Measurements from ENCODE around the gene ZNF684.
"Not testable (repeated sequence)": the region's sequence is repeated elsewhere in the genome, so short reads cannot be mapped to it uniquely, and the experiment has no call there.

The ZNF684 gene

GRCh38 chr1:40535732-40536131 is 4.3 kb downstream of the ZNF684 start:
- FAIRE-seq (no peak), DNase-seq (ENCODE audit: insufficient read length) (no peak)
- TF ChIP-seq POLR2AphosphoS5 (IDR thresholded peaks at IDR 0.05; ENCODE audit: low read depth, low read length), result no peak
- no peak for TF ChIP-seq TAF1 (IDR thresholded peaks at IDR 0.05; ENCODE audit: borderline replicate concordance, low read depth, low read length)
- TF ChIP-seq POLR2A (IDR thresholded peaks at IDR 0.05; ENCODE audit: low read depth, low read length), result no peak

- FAIRE-seq, result no peak
- no peak for TF ChIP-seq TAF1 (IDR thresholded peaks at IDR 0.05; ENCODE audit: borderline replicate concordance, low read depth, low read length)
- TF ChIP-seq POLR2AphosphoS5 (IDR thresholded peaks at IDR 0.05; ENCODE audit: low read depth, low read length), result no peak
- no peak for TF ChIP-seq POLR2A (IDR thresholded peaks at IDR 0.05; ENCODE audit: low read depth, low read length)
Measured at GRCh38 chr1:40539338-40539737, 7.9 kb downstream of the ZNF684 start.

GRCh38 chr1:40546957-40547356 is 15.5 kb downstream of the ZNF684 start:
- DNase-seq (ENCODE audit: insufficient read length) (no peak), FAIRE-seq (no peak)
- TF ChIP-seq POLR2AphosphoS5 (IDR thresholded peaks at IDR 0.05; ENCODE audit: low read depth, low read length), result no peak
- no peak for TF ChIP-seq POLR2A (IDR thresholded peaks at IDR 0.05; ENCODE audit: low read depth, low read length)
- TF ChIP-seq TAF1 (IDR thresholded peaks at IDR 0.05; ENCODE audit: borderline replicate concordance, low read depth, low read length), result no peak

More at GRCh38 chr1:40539338-40539737, 7.9 kb downstream of the ZNF684 start:
- DNase-seq (ENCODE audit: insufficient read length), result no peak

GRCh38 chr1:40553017-40553416 is 21.6 kb downstream of the ZNF684 start:
- no peak for FAIRE-seq
- TF ChIP-seq POLR2AphosphoS5 (IDR thresholded peaks at IDR 0.05; ENCODE audit: low read depth, low read length) (no peak), TAF1 (IDR thresholded peaks at IDR 0.05; ENCODE audit: borderline replicate concordance, low read depth, low read length) (no peak), POLR2A (IDR thresholded peaks at IDR 0.05; ENCODE audit: low read depth, low read length) (no peak)
- DNase-seq (ENCODE audit: insufficient read length), result no peak

GRCh38 chr1:40554807-40555206 is 23.4 kb downstream of the ZNF684 start:
- not testable (repeated sequence) for DNase-seq (ENCODE audit: insufficient read length); FAIRE-seq

- TF ChIP-seq POLR2AphosphoS5 (IDR thresholded peaks at IDR 0.05; ENCODE audit: low read depth, low read length), result no peak
- no peak for TF ChIP-seq TAF1 (IDR thresholded peaks at IDR 0.05; ENCODE audit: borderline replicate concordance, low read depth, low read length)
- TF ChIP-seq POLR2A (IDR thresholded peaks at IDR 0.05; ENCODE audit: low read depth, low read length), result no peak
- DNase-seq (ENCODE audit: insufficient read length), result no peak
- FAIRE-seq, result no peak
Measured at GRCh38 chr1:40556121-40556520, 24.7 kb downstream of the ZNF684 start.

GRCh38 chr1:40558241-40558640 is 26.8 kb downstream of the ZNF684 start:
- not testable (repeated sequence) for FAIRE-seq; DNase-seq (ENCODE audit: insufficient read length)

- DNase-seq (ENCODE audit: insufficient read length), result no peak
- FAIRE-seq, result no peak
- no peak for TF ChIP-seq POLR2A (IDR thresholded peaks at IDR 0.05; ENCODE audit: low read depth, low read length)
- TF ChIP-seq POLR2AphosphoS5 (IDR thresholded peaks at IDR 0.05; ENCODE audit: low read depth, low read length), result no peak
- TF ChIP-seq TAF1 (IDR thresholded peaks at IDR 0.05; ENCODE audit: borderline replicate concordance, low read depth, low read length), result no peak
Measured at GRCh38 chr1:40562185-40562584, 30.7 kb downstream of the ZNF684 start.

GRCh38 chr1:40563266-40563665 is 31.8 kb downstream of the ZNF684 start:
- no peak for FAIRE-seq
- no peak for DNase-seq (ENCODE audit: insufficient read length)
- TF ChIP-seq POLR2A (IDR thresholded peaks at IDR 0.05; ENCODE audit: low read depth, low read length), result no peak
- no peak for TF ChIP-seq POLR2AphosphoS5 (IDR thresholded peaks at IDR 0.05; ENCODE audit: low read depth, low read length)
- no peak for TF ChIP-seq TAF1 (IDR thresholded peaks at IDR 0.05; ENCODE audit: borderline replicate concordance, low read depth, low read length)

GRCh38 chr1:40564506-40564905 is 33.1 kb downstream of the ZNF684 start:
- no peak for DNase-seq (ENCODE audit: insufficient read length)
- no peak for FAIRE-seq
- no peak for TF ChIP-seq TAF1 (IDR thresholded peaks at IDR 0.05; ENCODE audit: borderline replicate concordance, low read depth, low read length)
- no peak for TF ChIP-seq POLR2A (IDR thresholded peaks at IDR 0.05; ENCODE audit: low read depth, low read length)
- TF ChIP-seq POLR2AphosphoS5 (IDR thresholded peaks at IDR 0.05; ENCODE audit: low read depth, low read length), result no peak

GRCh38 chr1:40564913-40565312 is 33.5 kb downstream of the ZNF684 start:
- FAIRE-seq (no peak), DNase-seq (ENCODE audit: insufficient read length) (no peak)
- no peak for TF ChIP-seq TAF1 (IDR thresholded peaks at IDR 0.05; ENCODE audit: borderline replicate concordance, low read depth, low read length)
- TF ChIP-seq POLR2A (IDR thresholded peaks at IDR 0.05; ENCODE audit: low read depth, low read length), result no peak
- TF ChIP-seq POLR2AphosphoS5 (IDR thresholded peaks at IDR 0.05; ENCODE audit: low read depth, low read length), result no peak

GRCh38 chr1:40567825-40568224 is 36.4 kb downstream of the ZNF684 start:
- FAIRE-seq (no peak), DNase-seq (ENCODE audit: insufficient read length) (no peak)
- TF ChIP-seq TAF1 (IDR thresholded peaks at IDR 0.05; ENCODE audit: borderline replicate concordance, low read depth, low read length), result no peak
- TF ChIP-seq POLR2AphosphoS5 (IDR thresholded peaks at IDR 0.05; ENCODE audit: low read depth, low read length), result no peak
- TF ChIP-seq POLR2A (IDR thresholded peaks at IDR 0.05; ENCODE audit: low read depth, low read length), result no peak

GRCh38 chr1:40574805-40575204 is 43.4 kb downstream of the ZNF684 start:
- DNase-seq (ENCODE audit: insufficient read length); FAIRE-seq: not testable (repeated sequence)

Data from GM12892 (cell line).